ENCODE data around the gene NAP1L4.

NAP1L4 gene

DNA sequence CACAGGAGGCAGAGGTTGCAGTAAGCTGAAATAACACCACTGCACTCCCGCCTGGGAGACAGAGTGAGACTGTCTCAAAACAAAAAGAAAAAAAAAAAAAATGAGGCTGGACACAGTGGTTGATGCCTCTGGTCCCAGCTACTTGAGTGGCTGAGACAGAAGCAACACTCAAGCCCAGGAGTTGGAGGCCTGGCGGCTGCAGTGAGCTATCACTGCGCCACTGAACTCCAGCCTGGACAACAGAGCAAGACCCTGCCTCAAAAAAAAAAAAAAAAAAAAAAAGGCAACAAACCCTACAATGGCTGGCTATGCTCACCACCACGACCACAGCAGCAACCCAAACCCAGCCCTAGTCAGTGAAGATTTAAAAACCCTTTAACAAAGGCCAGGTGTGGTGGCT lies 8.2 kb downstream of the NAP1L4 start:
- H3K36me3 ChIP-seq (ENCODE audit: insufficient read depth): peaks cover 6% of the 10 kb centered on the region
- peak overlapping the region; percentile 0; the same call in 1 of the 2 replicates for H3K4me2 ChIP-seq
- H3K79me2 ChIP-seq (ENCODE audit: insufficient read depth, low read depth): peaks cover 100% of the 10 kb centered on the region
- no peak overlapping the region for H2AFZ ChIP-seq (ENCODE audit: low read depth)
- H3K27ac ChIP-seq: no peak overlapping the region
- no peaks in the 10 kb centered on the region for H3K27me3 ChIP-seq (ENCODE audit: insufficient read depth, low read depth)
- TF ChIP-seq, protein P1, sequence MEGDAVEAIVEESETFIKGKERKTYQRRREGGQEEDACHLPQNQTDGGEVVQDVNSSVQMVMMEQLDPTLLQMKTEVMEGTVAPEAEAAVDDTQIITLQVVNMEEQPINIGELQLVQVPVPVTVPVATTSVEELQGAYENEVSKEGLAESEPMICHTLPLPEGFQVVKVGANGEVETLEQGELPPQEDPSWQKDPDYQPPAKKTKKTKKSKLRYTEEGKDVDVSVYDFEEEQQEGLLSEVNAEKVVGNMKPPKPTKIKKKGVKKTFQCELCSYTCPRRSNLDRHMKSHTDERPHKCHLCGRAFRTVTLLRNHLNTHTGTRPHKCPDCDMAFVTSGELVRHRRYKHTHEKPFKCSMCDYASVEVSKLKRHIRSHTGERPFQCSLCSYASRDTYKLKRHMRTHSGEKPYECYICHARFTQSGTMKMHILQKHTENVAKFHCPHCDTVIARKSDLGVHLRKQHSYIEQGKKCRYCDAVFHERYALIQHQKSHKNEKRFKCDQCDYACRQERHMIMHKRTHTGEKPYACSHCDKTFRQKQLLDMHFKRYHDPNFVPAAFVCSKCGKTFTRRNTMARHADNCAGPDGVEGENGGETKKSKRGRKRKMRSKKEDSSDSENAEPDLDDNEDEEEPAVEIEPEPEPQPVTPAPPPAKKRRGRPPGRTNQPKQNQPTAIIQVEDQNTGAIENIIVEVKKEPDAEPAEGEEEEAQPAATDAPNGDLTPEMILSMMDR (conservative IDR thresholded peaks at IDR 0.05; ENCODE audit: low read depth, low read length): no peak
- no peak overlapping the region for H3K4me3 ChIP-seq (IDR thresholded peaks at IDR 0.05; ENCODE audit: insufficient read depth, low read depth, low read length)
- H4K20me1 ChIP-seq (ENCODE audit: insufficient read depth): peaks cover 65% of the 10 kb centered on the region
- H3K9ac ChIP-seq: no peak overlapping the region
- peaks cover 90% of the 10 kb centered on the region for H3K4me1 ChIP-seq (ENCODE audit: low read depth, poor library complexity, severe bottlenecking)

DNA sequence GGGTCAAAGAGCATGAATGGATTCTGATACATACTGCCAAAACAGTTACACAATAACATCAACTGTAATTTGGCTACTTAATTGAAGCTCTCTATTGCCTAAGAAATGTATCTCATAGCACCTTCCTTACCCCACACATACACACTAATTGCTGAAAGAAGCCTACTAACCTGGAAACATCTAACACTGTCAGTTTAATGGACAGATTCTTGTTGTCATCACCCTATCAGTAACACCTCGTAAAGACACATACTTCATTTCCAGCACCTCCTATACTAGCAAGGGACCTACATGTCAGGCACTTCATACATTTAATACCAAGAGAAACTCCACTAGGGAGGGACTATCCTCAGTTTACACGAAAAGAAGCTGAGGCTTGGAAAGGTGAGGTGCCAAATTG lies 9.9 kb downstream of the NAP1L4 start:
- Histone ChIP-seq H3K27me3 (ENCODE audit: insufficient read depth, low read depth) (no peaks in the 10 kb centered on the region), H3K4me2 (no peak overlapping the region), H3K27ac (no peak overlapping the region), H4K20me1 (ENCODE audit: insufficient read depth) (peaks cover 69% of the 10 kb centered on the region), H3K4me1 (ENCODE audit: low read depth, poor library complexity, severe bottlenecking) (peaks cover 74% of the 10 kb centered on the region), H3K36me3 (ENCODE audit: insufficient read depth) (peaks cover 8% of the 10 kb centered on the region), H3K79me2 (ENCODE audit: insufficient read depth, low read depth) (peaks cover 100% of the 10 kb centered on the region), H3K4me3 (IDR thresholded peaks at IDR 0.05; ENCODE audit: insufficient read depth, low read depth, low read length) (no peak overlapping the region), H2AFZ (ENCODE audit: low read depth) (no peak overlapping the region), H3K9ac (no peak overlapping the region)
- TF ChIP-seq, protein P1 (conservative IDR thresholded peaks at IDR 0.05; ENCODE audit: low read depth, low read length): no peak

DNA sequence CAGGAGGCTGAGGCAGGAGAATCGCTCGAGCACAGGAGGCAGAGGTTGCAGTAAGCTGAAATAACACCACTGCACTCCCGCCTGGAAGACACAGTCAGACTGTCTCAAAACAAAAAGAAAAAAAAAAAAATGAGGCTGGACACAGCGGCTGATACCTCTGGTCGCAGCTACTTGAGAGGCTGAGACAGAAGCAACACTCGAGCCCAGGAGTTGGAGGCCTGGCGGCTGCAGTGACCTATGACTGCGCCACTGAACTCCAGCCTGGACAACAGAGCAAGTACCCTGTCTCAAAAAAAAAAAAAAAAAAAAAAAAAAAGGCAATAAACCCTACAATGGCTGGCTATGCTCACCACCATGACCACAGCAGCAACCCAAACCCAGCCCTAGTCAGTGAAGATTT lies 11.0 kb downstream of the NAP1L4 start:
- H3K79me2 ChIP-seq (ENCODE audit: insufficient read depth, low read depth): peaks cover 90% of the 10 kb centered on the region
- H3K27me3 ChIP-seq (ENCODE audit: insufficient read depth, low read depth): no peaks in the 10 kb centered on the region
- H3K4me1 ChIP-seq (ENCODE audit: low read depth, poor library complexity, severe bottlenecking): peaks cover 63% of the 10 kb centered on the region
- TF ChIP-seq, protein P1 (conservative IDR thresholded peaks at IDR 0.05; ENCODE audit: low read depth, low read length): no peak
- no peak overlapping the region for H3K9ac ChIP-seq
- H4K20me1 ChIP-seq (ENCODE audit: insufficient read depth): peaks cover 69% of the 10 kb centered on the region
- H3K36me3 ChIP-seq (ENCODE audit: insufficient read depth): peaks cover 9% of the 10 kb centered on the region
- H3K27ac ChIP-seq: no peak overlapping the region
- H2AFZ ChIP-seq (ENCODE audit: low read depth): no peak overlapping the region
- no peak overlapping the region for H3K4me3 ChIP-seq (IDR thresholded peaks at IDR 0.05; ENCODE audit: insufficient read depth, low read depth, low read length)
- no peak overlapping the region for H3K4me2 ChIP-seq

DNA sequence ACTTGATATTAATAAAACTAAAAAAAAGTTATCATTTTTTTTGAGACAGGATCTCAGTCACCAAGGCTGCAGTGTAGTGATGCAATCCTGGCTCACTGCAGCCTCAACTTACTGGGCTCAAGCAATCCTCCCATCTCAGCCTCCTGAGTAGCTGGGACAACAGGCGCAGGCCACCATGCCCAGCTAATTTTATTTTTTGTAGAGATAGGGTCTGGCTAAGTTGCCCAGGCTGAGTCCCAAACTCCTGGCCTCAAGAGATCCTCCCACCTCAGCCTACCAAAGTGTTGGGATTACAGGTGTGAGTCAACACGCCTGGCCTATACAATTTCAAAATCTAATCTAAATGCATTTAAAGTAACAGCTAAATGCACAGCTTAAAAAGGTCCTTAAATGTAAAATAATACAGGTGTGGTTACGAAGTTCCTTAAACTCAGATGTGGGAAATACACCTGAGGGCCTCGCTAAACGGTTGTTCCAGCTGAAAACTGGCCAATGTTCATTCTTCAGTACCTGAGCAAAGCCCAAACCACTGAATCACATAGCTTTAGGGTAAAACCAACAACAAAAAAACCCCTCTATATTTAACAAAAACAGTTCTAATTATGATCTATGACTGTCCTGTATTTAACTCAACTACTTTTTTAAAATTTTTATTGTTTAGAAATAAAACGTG lies 11.8 kb downstream of the NAP1L4 start:
- peaks cover 54% of the 10 kb centered on the region for H3K4me1 ChIP-seq (ENCODE audit: low read depth, poor library complexity, severe bottlenecking)
- H3K36me3 ChIP-seq (ENCODE audit: insufficient read depth): peaks cover 9% of the 10 kb centered on the region
- no peak overlapping the region for H2AFZ ChIP-seq (ENCODE audit: low read depth)
- H3K4me3 ChIP-seq (IDR thresholded peaks at IDR 0.05; ENCODE audit: insufficient read depth, low read depth, low read length): no peak overlapping the region
- TF ChIP-seq, protein P1 (conservative IDR thresholded peaks at IDR 0.05; ENCODE audit: low read depth, low read length): no peak
- H3K4me2 ChIP-seq: no peak overlapping the region
- H3K27me3 ChIP-seq (ENCODE audit: insufficient read depth, low read depth): no peaks in the 10 kb centered on the region
- H3K79me2 ChIP-seq (ENCODE audit: insufficient read depth, low read depth): peaks cover 85% of the 10 kb centered on the region
- no peak overlapping the region for H3K27ac ChIP-seq
- H4K20me1 ChIP-seq (ENCODE audit: insufficient read depth): peaks cover 62% of the 10 kb centered on the region
- H3K9ac ChIP-seq: no peak overlapping the region

All from KMS-11 (cell line).